Cardiac fibroblast (primary cell): Measurements from ENCODE around the gene ZFP92.
A peak's percentile ranks its signal among the peaks of the same experiment; 100 is the strongest.

ENCODE experiments used
- DNase-seq, 2 donors: peaks; one replicate each; pipeline versions ENCODE4 v3.0.0 to v3.0.0-alpha.2; 2010; ENCODE audit warnings: low read depth in 2 of 2
- H3K4me3 ChIP-seq, 2 donors: replicated peaks in 1 of 2; 1 replicate in 1 of 2; 2 replicates in 1 of 2; pipeline ENCODE4 v1.5.1; 2011; ENCODE audit warnings: low read depth in 2 of 2, low read length in 2 of 2, mild to moderate bottlenecking in 2 of 2, moderate library complexity in 1 of 2
- CTCF ChIP-seq: IDR thresholded peaks from one replicate; pipeline ENCODE4 v1.5.1; 2011; ENCODE audit warnings: low read depth, mild to moderate bottlenecking, low read length, inconsistent platforms

The ZFP92 gene

GRCh38 chrX:153413731-153414130 lies 2.5 kb downstream of the ZFP92 start:
- no peak overlapping the region for H3K4me3 ChIP-seq
- DNase-seq, result no peak
- no peak for TF ChIP-seq CTCF

- peak; percentile 22 to 44 for DNase-seq
Measured at GRCh38 chrX:153414856-153415510, 3.7 kb downstream of the ZFP92 start.

GRCh38 chrX:153416781-153417450 lies 5.6 kb downstream of the ZFP92 start:
- no peak for TF ChIP-seq CTCF
- no peak overlapping the region for H3K4me3 ChIP-seq
- DNase-seq, result no peak

More at GRCh38 chrX:153414856-153415510, 3.7 kb downstream of the ZFP92 start:
- H3K4me3 ChIP-seq, result no peak overlapping the region
- no peak for TF ChIP-seq CTCF

GRCh38 chrX:153417637-153418036 lies 6.4 kb downstream of the ZFP92 start:
- no peak for DNase-seq
- no peak for TF ChIP-seq CTCF
- no peak overlapping the region for H3K4me3 ChIP-seq

- H3K4me3 ChIP-seq, result no peak overlapping the region
- DNase-seq, result no peak
- no peak for TF ChIP-seq CTCF
Measured at GRCh38 chrX:153420851-153421599, 9.8 kb downstream of the ZFP92 start.

GRCh38 chrX:153421856-153422255 lies 10.6 kb downstream of the ZFP92 start:
- H3K4me3 ChIP-seq, result no peak overlapping the region
- no peak for DNase-seq
- TF ChIP-seq CTCF, result no peak
